ENCODE measurements around the gene PTN.

DNA sequence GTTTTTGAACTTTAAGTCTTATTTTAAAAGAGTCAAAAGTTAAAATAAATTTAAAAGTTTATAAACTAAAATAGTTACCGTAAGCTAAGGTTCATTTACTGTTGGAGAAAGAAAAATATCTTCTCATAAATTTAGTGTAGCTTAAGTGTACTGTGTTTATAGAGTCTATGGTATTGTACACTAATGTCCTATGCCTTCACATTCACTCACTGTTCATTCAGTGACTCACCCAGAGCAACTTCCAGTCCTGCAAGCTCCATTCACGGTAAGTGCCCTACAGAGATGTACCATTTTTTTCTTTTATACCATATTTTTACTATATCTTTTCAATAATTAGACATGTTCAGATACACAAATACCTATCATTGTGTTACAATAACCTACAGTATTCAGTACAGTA is 97.6 kb downstream of the PTN start:
- TF ChIP-seq POLR2A (IDR thresholded peaks at IDR 0.05; ENCODE audit: low read length) = no peak
- TF ChIP-seq CTCF (IDR thresholded peaks at IDR 0.05) = no peak
- no peak for TF ChIP-seq RAD21 (conservative IDR thresholded peaks at IDR 0.05 in 1 of 2, IDR thresholded peaks at IDR 0.05 in 1 of 2)
- no peak for TF ChIP-seq RNF2 (IDR thresholded peaks at IDR 0.05; ENCODE audit: borderline replicate concordance, low read depth)
- no peak for TF ChIP-seq CEBPB (IDR thresholded peaks at IDR 0.05)
- TF ChIP-seq SREBF2 (IDR thresholded peaks at IDR 0.05) = no peak
- no peak for TF ChIP-seq HOXA7 (CRISPR knock-in tag; IDR thresholded peaks at IDR 0.05)
- TF ChIP-seq REST (IDR thresholded peaks at IDR 0.05) = no peak
